Activated CD8-positive, alpha-beta memory T cell treated with anti-CD3 and anti-CD28 coated beads for 4 hours (primary cell): ENCODE measurements around the gene CUX1.

Experiments used
- DNase-seq, 2 donors: peaks; one replicate each; pipeline ENCODE4 v3.0.0-alpha.2; 2020; ENCODE audit warnings: low read depth in 2 of 2

Gene CUX1

DNA sequence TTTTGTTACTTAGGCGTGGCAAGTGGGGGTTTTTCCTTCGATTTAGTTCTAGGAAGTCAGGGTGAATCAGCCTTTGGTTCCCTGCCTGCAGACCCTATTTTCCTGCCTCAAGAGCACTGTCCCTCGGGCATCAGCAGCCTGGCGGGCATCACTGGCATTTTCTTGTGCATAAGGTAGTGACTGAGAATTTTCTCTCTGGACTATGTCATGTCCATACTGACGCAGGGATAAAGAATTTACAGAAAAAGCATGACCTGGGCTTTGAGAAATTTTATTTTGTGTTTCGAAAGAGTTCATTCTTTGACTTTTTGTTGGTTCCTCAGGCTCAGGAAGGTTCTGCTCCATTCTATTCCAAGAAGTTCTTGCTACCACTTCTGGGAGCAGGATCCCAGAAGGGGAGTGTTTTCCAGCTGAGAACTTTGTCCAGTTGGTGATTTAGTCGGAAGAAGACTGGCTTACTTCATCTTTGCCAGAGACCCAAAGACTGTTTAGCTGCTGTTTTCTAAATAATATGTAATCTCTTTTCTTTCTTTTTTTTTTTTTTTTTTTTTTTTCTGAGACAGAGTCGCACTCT lies 255.3 kb downstream of the CUX1 start:
- no peak for DNase-seq

DNA sequence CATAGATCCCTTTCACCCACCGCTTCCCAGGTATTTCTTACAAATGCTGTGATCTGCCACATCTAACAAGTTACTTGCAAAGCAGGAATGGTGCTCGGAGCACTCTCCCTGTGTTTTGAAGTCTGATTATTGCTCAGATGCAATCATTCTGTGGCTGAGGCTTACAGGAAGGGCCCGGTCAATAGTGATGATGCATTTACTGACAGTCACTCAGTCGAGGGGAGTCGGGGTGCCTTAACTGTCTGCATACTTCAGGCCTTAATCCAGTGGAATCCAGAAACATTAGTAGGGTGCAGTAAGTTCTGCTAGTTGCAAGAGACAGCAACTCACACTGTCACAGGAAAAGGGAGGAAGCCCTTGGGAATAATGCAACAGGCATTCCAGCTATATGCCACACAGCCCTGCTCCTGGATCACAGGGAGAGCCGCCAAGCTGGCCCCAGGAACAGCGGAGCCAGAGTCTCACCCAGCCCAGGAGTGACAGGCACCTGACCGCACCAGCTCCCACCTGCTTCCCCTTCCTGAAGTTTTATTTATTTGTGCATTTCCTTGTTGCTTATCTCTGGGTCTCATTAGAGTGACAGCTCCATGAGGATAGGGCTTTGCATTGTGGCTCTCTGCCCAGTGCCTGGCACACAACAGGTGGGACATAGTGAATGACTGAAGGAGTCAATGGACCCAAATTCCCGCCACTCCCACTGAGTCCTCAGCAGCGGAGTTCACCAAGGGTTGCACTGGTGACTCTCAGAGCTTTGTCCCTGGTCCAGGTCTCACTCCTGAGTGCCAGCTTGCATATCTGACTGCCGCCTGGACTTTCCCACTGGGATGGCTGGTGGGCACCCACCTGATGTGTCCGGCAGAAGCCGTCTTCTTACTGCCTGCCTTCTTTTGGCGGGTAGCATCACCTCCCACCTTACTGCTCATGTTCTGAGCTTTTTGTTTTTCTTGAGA lies 256.8 kb downstream of the CUX1 start:
- DNase-seq: no peak

DNA sequence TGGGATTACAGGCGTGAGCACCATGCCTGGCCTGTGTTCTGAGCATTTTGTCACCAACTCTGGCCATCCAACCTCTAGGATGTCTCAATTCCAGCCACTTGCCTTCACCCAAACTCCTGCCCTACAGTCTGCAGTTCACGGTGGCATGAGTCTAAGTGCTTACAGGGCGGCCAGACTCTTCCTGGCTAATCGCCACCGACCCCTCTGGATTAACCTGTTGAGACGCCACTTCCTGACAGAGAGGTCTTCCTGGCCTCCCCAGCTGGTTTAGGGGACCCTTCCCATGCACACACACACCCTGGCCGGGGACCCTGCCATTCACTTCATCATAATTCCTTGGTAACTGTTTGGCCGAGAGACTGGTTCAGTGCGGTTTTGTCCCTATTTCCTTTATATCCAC lies 257.7 kb downstream of the CUX1 start:
- DNase-seq: no peak

- DNase-seq: no peak
These were observed 258.2 kb downstream of the CUX1 start for GRCh38 chr7:102075553-102076135.

DNA sequence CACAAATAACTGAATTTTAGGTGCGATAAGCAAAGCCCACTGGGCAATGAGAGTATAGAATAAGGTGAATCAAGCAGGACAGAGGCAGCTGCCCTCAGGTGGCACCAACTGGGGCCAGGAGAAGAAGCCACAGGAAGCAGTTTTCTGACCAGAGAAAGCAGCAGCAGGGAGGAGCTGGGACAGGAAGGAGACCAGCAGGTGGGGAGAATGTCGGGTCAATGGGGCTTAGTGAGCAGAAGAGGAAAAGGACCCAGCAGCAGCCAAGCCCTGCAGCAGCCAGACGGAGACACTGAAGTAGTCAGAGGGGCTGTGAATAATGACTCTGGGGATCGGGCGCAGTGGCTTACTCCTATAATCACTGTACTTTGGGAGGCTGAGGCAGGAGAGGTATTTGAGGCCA lies 259.7 kb downstream of the CUX1 start:
- DNase-seq: no peak

DNA sequence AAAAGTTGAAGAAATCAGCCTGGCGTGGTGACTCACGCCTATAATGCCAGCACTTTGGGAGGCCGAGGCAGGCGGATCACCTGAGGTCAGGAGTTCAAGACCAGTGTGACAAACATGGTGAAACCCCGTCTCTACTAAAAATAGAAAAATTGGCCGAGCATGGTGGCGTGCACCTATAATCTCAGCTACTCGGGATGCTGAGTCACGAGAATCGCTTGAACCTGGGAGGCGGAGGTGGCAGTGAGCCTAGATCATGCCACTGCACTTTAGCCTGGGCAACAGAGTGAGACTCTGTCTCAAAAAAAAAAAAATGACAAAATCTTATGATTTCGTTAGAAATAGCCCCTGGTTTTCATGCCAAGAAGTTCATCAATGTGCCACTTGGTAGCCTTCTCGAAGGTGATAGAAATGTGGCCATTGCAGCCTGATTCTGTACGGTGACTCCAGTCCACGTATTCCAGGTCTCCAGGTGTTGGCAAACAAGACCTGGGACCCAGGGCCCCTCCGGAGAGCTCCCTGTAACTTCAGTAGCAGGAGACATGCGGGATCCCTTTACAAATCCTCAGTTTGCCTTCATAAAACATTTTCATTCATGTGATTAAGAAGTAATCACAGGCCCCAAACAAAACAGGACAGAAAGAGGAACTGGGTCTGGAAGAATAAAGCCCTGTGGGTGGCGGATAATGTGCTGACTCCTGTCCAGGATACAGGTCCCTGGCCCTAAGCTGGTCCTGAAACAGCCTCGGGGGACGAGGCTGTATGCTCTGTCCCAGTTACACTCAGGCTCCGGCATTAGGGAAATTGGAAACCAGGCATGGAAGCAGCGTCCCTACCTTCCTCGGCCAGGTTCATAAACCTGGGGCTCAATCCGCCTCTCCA lies 262.0 kb downstream of the CUX1 start:
- no peak for DNase-seq

GRCh38 chr7:102080019-102080433 lies 262.6 kb downstream of the CUX1 start:
- DNase-seq: no peak

- DNase-seq: no peak
These were observed 263.2 kb downstream of the CUX1 start for GRCh38 chr7:102080434-102081243.

GRCh38 chr7:102081244-102081627 lies 263.8 kb downstream of the CUX1 start:
- no peak for DNase-seq

- DNase-seq: no peak
These were observed 265.4 kb downstream of the CUX1 start for GRCh38 chr7:102082693-102083368.

- no peak for DNase-seq
These were observed 267.9 kb downstream of the CUX1 start for GRCh38 chr7:102085218-102085772.

DNA sequence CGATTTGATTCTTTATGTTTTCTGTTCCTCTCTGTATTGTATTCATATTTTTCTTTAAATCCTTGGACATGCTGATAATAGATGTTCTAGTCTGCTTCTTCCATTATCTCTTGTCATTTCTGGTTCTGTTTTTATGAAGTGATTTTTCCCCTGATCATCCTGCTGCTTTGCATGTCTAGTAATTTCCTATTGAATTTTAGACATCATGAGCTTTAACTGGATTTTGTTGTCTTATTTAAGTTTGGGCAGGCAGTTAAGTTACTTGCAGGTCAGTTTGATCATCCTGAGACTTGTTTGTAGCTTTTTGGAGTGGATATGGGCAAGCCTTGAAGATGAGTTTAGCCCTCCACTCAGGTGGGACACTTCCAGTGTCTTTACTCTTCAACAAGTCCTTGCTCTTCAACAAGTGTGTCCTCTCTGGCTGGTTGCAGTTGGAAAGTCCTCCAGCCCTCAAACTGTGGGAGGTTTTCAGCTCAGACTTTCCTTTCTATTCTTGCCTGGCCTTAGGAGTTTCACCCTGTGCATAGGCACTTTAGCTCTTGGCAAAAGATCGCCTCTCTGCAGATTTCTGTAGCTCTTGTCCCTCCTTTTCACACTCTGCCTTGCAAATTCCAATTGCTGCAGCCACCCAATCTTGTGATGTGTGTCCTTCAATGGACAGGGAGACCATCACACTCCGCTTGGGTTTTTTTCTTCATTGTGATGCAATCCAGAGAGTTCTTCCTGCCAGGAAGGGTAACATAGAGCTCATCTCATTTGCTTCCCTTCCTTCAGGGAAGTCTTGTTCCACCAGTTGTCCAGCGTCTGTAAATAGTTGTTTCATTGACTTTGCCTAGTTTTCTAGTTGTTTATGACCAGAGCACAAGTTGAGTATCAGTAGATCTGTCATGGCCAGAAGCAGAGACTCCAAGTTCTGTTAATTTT lies 272.0 kb downstream of the CUX1 start:
- no peak for DNase-seq

DNA sequence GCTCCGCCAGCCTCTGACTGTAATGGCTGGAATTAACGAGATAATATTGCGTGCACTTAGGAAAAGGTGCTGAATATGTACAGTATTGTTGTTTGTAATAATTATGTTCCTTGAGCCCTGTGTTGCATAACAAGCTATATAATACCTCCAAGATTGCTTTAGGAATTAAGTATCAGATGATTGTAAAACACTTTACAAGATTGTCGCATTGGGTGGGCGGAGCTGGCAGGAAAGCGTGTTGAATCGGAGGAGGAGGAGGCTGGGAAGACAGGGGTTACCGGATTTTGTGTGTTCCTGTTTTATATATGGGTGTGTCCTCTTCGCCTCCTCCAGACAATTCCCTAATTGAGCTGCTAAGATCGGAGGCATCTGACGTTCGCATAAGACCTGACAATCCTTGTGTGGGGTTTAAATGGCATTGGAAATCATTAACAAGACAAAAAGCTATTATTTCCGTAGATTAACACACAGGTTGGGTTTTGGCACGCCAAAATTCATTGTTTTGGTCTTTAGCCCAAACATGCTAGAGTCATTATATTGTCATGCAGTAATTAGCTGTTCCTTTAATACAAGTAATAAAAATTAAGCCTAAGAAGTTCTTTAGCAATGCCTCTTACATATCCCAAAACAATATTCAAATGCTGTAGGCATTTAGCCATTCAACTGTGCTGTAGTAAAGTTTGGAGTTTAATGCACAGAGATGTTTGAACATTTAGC lies 276.3 kb downstream of the CUX1 start:
- DNase-seq: no peak

DNA sequence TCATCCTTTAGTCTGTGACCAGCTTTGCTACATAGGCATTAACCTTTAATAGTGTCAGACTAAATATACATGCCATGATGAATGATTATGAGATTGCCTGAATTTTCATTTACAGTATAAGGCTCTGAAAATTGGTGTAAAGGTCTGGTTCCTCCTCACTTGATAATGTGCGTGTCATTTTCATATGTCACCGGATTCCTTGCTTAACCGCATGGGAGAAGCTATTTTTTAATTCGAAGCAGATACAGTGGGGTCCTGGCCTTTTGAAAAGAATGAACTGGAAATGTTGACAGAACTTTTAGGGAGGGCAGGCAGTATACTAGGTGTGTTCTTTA lies 276.9 kb downstream of the CUX1 start:
- no peak for DNase-seq

- no peak for DNase-seq
These were observed 278.0 kb downstream of the CUX1 start for GRCh38 chr7:102095321-102096011.

- DNase-seq: no peak
These were observed 278.5 kb downstream of the CUX1 start for GRCh38 chr7:102096012-102096332.

GRCh38 chr7:102096706-102097427 lies 279.4 kb downstream of the CUX1 start:
- DNase-seq: no peak
